ENCODE results near the gene M1AP. TPM values are rescaled to one million over a fixed set of nuclear protein-coding genes. Genes with fewer than 3 reads are reported as not detected.

Gene M1AP
- total RNA-seq, 1 experiment from 2014 or later = 7.6 TPM

- no peak for DNase-seq
- H3K27ac Mint-ChIP-seq = no peak overlapping the region
- no peak overlapping the region for H2AK5ac ChIP-seq (ENCODE audit: insufficient read length, low read length)
- no peaks in the 10 kb centered on the region for H3K79me1 ChIP-seq (ENCODE audit: insufficient read depth, low read depth, low read length, poor library complexity, severe bottlenecking)
- no peak overlapping the region for H3K18ac ChIP-seq (ENCODE audit: insufficient read length, low read depth, low read length)
- H3K27me3 ChIP-seq (ENCODE audit: insufficient read depth, low read length) = no peaks in the 10 kb centered on the region
- no peaks in the 10 kb centered on the region for H3K9me3 ChIP-seq (ENCODE audit: control insufficient read depth, low read depth, low read length)
- H3K9me3 Mint-ChIP-seq = peaks cover 2 to 13% of the 10 kb centered on the region in 2 experiments; a peak in 2 of 5 replicates
- H3K27me3 Mint-ChIP-seq (ENCODE audit: low read depth) = peaks cover 17% of the 10 kb centered on the region
- no peak overlapping the region for H3T11ph ChIP-seq (ENCODE audit: low read length)
- no peak overlapping the region for H3K14ac ChIP-seq (ENCODE audit: insufficient read depth, low read length)
- H3K23me2 ChIP-seq (ENCODE audit: insufficient read length, low read depth, low read length, poor library complexity, severe bottlenecking) = no peaks in the 10 kb centered on the region
- no peak overlapping the region for H2BK120ac ChIP-seq (ENCODE audit: low read depth, low read length, poor library complexity, severe bottlenecking)
- no peaks in the 10 kb centered on the region for H4K20me1 ChIP-seq (ENCODE audit: control insufficient read depth, insufficient read depth, insufficient read length)
- no peak overlapping the region for H3K4me3 Mint-ChIP-seq
- no peak overlapping the region for H3K23ac ChIP-seq (ENCODE audit: insufficient read length, low read depth, low read length)
- no peak overlapping the region for H3K56ac ChIP-seq (ENCODE audit: insufficient read length, low read depth, low read length)
- H3K4me2 ChIP-seq (ENCODE audit: insufficient read depth, insufficient read length, low read length) = no peak overlapping the region
- no peak overlapping the region for H2BK15ac ChIP-seq (ENCODE audit: low read depth, low read length)
- no peak for TF ChIP-seq CTCF (conservative IDR thresholded peaks at IDR 0.05)
- no peak overlapping the region for H2AFZ ChIP-seq (ENCODE audit: low read length)
- H4K91ac ChIP-seq (ENCODE audit: insufficient read length, low read depth, low read length) = no peak overlapping the region
- no peak overlapping the region for H2BK5ac ChIP-seq (ENCODE audit: insufficient read length, low read length)
- no peak overlapping the region for H3K4ac ChIP-seq (ENCODE audit: low read depth, low read length)
- H3K4me1 Mint-ChIP-seq = peaks cover 16 to 18% of the 10 kb centered on the region in 2 experiments
- H3K79me2 ChIP-seq (ENCODE audit: insufficient read depth, low read length) = no peaks in the 10 kb centered on the region
- H3K4me1 ChIP-seq (ENCODE audit: insufficient read depth, low read length) = no peaks in the 10 kb centered on the region
- no peak overlapping the region for H3K27ac ChIP-seq (ENCODE audit: insufficient read length, low read depth, low read length)
- H3K36me3 Mint-ChIP-seq (ENCODE audit: insufficient read depth in 1 of 3, low read depth in 3 of 3) = no peaks in the 10 kb centered on the region
- H3K9ac ChIP-seq (ENCODE audit: extremely low read depth, insufficient read length, low read length) = no peak overlapping the region
- no peak overlapping the region for H2BK20ac ChIP-seq (ENCODE audit: low read depth, low read length, poor library complexity, severe bottlenecking)
- no peak overlapping the region for H4K8ac ChIP-seq (replicated peaks; ENCODE audit: insufficient read length, low read depth, low read length)
- no CpG with 5 or more reads among the region's 2 CpGs for WGBS (ENCODE audit: extremely low coverage, insufficient read length, low lambda C conversion rate)
- no peak overlapping the region for H2BK12ac ChIP-seq (ENCODE audit: insufficient read length, low read depth, low read length)
- no peak overlapping the region for H4K5ac ChIP-seq (ENCODE audit: insufficient read length, low read depth, low read length)
Measured at GRCh38 chr2:74646201-74646600, 1.9 kb downstream of the M1AP start.
